Suprapubic skin (tissue), 4 donors: Measurements from ENCODE around the gene TRMT2A. TPM values are rescaled to one million over a fixed set of nuclear protein-coding genes. Genes with fewer than 3 reads are reported as not detected.

Experiments
- DNase-seq, 2 donors: peaks; one replicate each; pipeline ENCODE4 v3.0.0-alpha.2; 2019; ENCODE audit warnings: low spot score in 2 of 2
- H3K27ac ChIP-seq: fragments of 200-600 bp; sonication (generic); one replicate; pipeline ENCODE4 v1.5.1; 2019
- H3K27me3 ChIP-seq: fragments of 200-600 bp; sonication (generic); one replicate; pipeline ENCODE4 v1.5.1; 2019
- H3K36me3 ChIP-seq: fragments of 200-600 bp; sonication (generic); one replicate; pipeline ENCODE4 v1.5.1; 2019
- H3K4me1 ChIP-seq: fragments of 200-600 bp; sonication (generic); one replicate; pipeline ENCODE4 v1.5.1; 2019
- H3K4me3 ChIP-seq: fragments of 200-600 bp; sonication (generic); one replicate; pipeline ENCODE4 v1.5.1; 2019; ENCODE audit warnings: mild to moderate bottlenecking
- H3K9me3 ChIP-seq: fragments of 200-600 bp; sonication (generic); one replicate; pipeline ENCODE4 v1.5.1; 2019
- CTCF ChIP-seq, 2 donors: fragments of 200-600 bp in 1 of 2; fragments of 450-650 bp in 1 of 2; sonication (generic) in 1 of 2; IDR thresholded peaks; one replicate each; pipeline ENCODE4 v1.5.1; 2016 to 2019; ENCODE audit warnings: antibody characterized with exemption in 2 of 2, mild to moderate bottlenecking in 1 of 2, moderate library complexity in 1 of 2
- EP300 ChIP-seq: sonication (generic); formaldehyde crosslinking; IDR thresholded peaks from one replicate; pipeline ENCODE4 v1.6.1; 2017; ENCODE audit warnings: antibody characterized with exemption
- POLR2A ChIP-seq, 2 donors: fragments of 450-650 bp; IDR thresholded peaks; one replicate each; pipeline ENCODE4 v1.6.1; 2017; ENCODE audit warnings: antibody characterized with exemption in 2 of 2, mild to moderate bottlenecking in 2 of 2, moderate library complexity in 2 of 2
- POLR2AphosphoS5 ChIP-seq, 3 donors: sonication (generic); formaldehyde crosslinking; IDR thresholded peaks; one replicate each; pipeline ENCODE4 v1.6.1; 2017; ENCODE audit warnings: antibody characterized with exemption in 3 of 3
- WGBS: methylation state at CpG from one replicate; pipeline ENCODE4 v1.1.5; 2018; 5-methylcytosine and 5-hydroxymethylcytosine counted together
- total RNA-seq, 4 donors: library from RNA; depleted of rRNA; stranded (reverse); fragments of >200 nt; gene quantifications; one replicate each; pipeline ENCODE4 v1.1.0, GENCODE V29; 2016

Gene TRMT2A
- total RNA-seq, 4 donors from 2014 or later = 52.0 to 98.6 (median 55.7) TPM

GRCh38 chr22:20066617-20067383 lies 50.2 kb downstream of the TRMT2A start:
- no peak for DNase-seq
- peaks cover 38% of the 10 kb centered on the region for H3K36me3 ChIP-seq
- no peaks in the 10 kb centered on the region for H3K9me3 ChIP-seq
- no peak overlapping the region for H3K4me3 ChIP-seq
- H3K27me3 ChIP-seq = no peaks in the 10 kb centered on the region
- WGBS = 91% methylated on average over 8 of the region's 11 CpGs
- TF ChIP-seq EP300 (no peak), CTCF (IDR thresholded peaks at IDR 0.05) (no peak), POLR2AphosphoS5 (IDR thresholded peaks at IDR 0.05) (no peak), POLR2A (IDR thresholded peaks at IDR 0.05) (no peak)
- no peak overlapping the region for H3K27ac ChIP-seq
- peaks cover 15% of the 10 kb centered on the region for H3K4me1 ChIP-seq

DNA sequence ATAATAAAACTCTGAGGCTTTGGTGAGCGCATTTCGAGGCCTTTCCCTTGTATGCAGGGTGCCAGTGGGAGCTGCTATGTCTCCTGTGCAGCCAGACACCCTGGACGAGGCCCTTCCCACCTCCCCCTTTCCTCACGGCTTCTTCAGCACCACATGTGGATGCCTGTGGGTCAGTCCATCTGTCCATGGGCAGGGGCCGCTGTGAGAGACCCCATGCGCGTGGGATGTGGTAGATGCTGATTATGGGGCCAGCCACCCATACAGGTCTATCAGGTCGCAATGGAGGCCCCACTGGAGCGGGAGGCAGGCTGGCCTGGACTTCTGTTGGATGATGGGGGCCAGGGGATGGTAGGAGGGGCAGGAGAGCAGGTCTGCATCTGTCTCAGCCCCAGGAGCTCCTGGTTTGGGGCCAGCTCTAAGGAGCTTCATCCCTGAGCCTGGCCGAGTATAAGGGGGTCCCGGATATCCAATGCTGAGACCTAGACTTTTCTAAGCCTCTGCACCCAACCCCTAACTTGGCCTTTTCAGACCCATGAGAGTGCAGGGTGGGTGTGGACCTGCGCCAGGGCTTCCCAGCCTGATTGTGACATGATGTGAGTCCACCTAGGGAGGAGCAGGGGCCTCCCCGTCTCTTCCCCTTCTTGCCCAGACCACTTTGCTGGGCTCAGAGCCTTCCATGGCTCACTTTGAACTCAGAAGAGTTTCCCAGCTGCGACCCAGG lies 51.0 kb downstream of the TRMT2A start:
- no peak overlapping the region for H3K27ac ChIP-seq
- 87% methylated on average over 7 of the region's 14 CpGs for WGBS
- no peak for TF ChIP-seq POLR2AphosphoS5 (IDR thresholded peaks at IDR 0.05)
- TF ChIP-seq CTCF (IDR thresholded peaks at IDR 0.05) = no peak
- no peak for TF ChIP-seq POLR2A (IDR thresholded peaks at IDR 0.05)
- no peak for TF ChIP-seq EP300

GRCh38 chr22:20064545-20065262 lies 52.3 kb downstream of the TRMT2A start:
- peaks cover 53% of the 10 kb centered on the region for H3K36me3 ChIP-seq
- TF ChIP-seq CTCF (IDR thresholded peaks at IDR 0.05) (no peak), POLR2AphosphoS5 (IDR thresholded peaks at IDR 0.05) (no peak), POLR2A (IDR thresholded peaks at IDR 0.05) (no peak), EP300 (no peak)
- H3K9me3 ChIP-seq = no peaks in the 10 kb centered on the region
- peaks cover 19% of the 10 kb centered on the region for H3K4me1 ChIP-seq
- WGBS = 92% methylated on average over 11 of the region's 18 CpGs
- no peak overlapping the region for H3K27ac ChIP-seq
- DNase-seq = no peak
- H3K27me3 ChIP-seq = no peaks in the 10 kb centered on the region
- no peak overlapping the region for H3K4me3 ChIP-seq

More for the DNA sequence above, 51.0 kb downstream of the TRMT2A start:
- H3K4me3 ChIP-seq = no peak overlapping the region
- H3K9me3 ChIP-seq = no peaks in the 10 kb centered on the region
- peaks cover 46% of the 10 kb centered on the region for H3K36me3 ChIP-seq
- no peaks in the 10 kb centered on the region for H3K27me3 ChIP-seq
- DNase-seq = no peak
- H3K4me1 ChIP-seq = peaks cover 18% of the 10 kb centered on the region

- Histone ChIP-seq H3K9me3 (no peaks in the 10 kb centered on the region), H3K27ac (no peak overlapping the region), H3K36me3 (peaks cover 53% of the 10 kb centered on the region), H3K4me3 (no peak overlapping the region), H3K4me1 (peaks cover 19% of the 10 kb centered on the region), H3K27me3 (no peaks in the 10 kb centered on the region)
- 100% methylated on average over 1 of the region's 3 CpGs for WGBS
- DNase-seq = no peak
- TF ChIP-seq CTCF (IDR thresholded peaks at IDR 0.05) (no peak), POLR2A (IDR thresholded peaks at IDR 0.05) (no peak), EP300 (no peak), POLR2AphosphoS5 (IDR thresholded peaks at IDR 0.05) (no peak)
These were observed 52.9 kb downstream of the TRMT2A start for GRCh38 chr22:20064140-20064480.
